Measurements from ENCODE around the gene COL4A3.

COL4A3 gene

GRCh38 chr2:227341553-227341952 lies 177.1 kb downstream of the COL4A3 start:
- no peaks in the 10 kb centered on the region for H3K27me3 ChIP-seq (replicated peaks)
- H3K36me3 ChIP-seq (replicated peaks): no peaks in the 10 kb centered on the region
- no peak overlapping the region for H3K4me3 ChIP-seq (ENCODE audit: low read depth, low read length)
- no peak for TF ChIP-seq CTCF (IDR thresholded peaks at IDR 0.05; ENCODE audit: low read depth, low read length, missing control alignments)
- H3K27ac ChIP-seq: no peak overlapping the region
- in situ Hi-C loops (cut with HindIII; ENCODE audit: low pct_ligation_motif_present, low sequenced_read_pairs): no loop called here
- no peak for DNase-seq

GRCh38 chr2:227344231-227344630 lies 179.8 kb downstream of the COL4A3 start:
- Histone ChIP-seq H3K27ac (no peak overlapping the region), H3K27me3 (replicated peaks) (no peaks in the 10 kb centered on the region), H3K4me3 (ENCODE audit: low read depth, low read length) (no peak overlapping the region), H3K36me3 (replicated peaks) (no peaks in the 10 kb centered on the region)
- TF ChIP-seq CTCF (IDR thresholded peaks at IDR 0.05; ENCODE audit: low read depth, low read length, missing control alignments): no peak
- in situ Hi-C loops (cut with HindIII; ENCODE audit: low pct_ligation_motif_present, low sequenced_read_pairs): no loop called here
- no peak for DNase-seq

- H3K27ac ChIP-seq: no peak overlapping the region
- H3K36me3 ChIP-seq (replicated peaks): no peaks in the 10 kb centered on the region
- in situ Hi-C loops (cut with HindIII; ENCODE audit: low pct_ligation_motif_present, low sequenced_read_pairs): no loop called here
Measured at GRCh38 chr2:227347117-227347516, 182.7 kb downstream of the COL4A3 start.

GRCh38 chr2:227348324-227348723 lies 183.9 kb downstream of the COL4A3 start:
- in situ Hi-C loops (cut with HindIII; ENCODE audit: low pct_ligation_motif_present, low sequenced_read_pairs): no loop called here
- H3K27ac ChIP-seq: no peak overlapping the region
- no peaks in the 10 kb centered on the region for H3K27me3 ChIP-seq (replicated peaks)
- H3K4me3 ChIP-seq (ENCODE audit: low read depth, low read length): no peak overlapping the region
- no peak for DNase-seq
- no peaks in the 10 kb centered on the region for H3K36me3 ChIP-seq (replicated peaks)
- no peak for TF ChIP-seq CTCF (IDR thresholded peaks at IDR 0.05; ENCODE audit: low read depth, low read length, missing control alignments)

More at GRCh38 chr2:227347117-227347516, 182.7 kb downstream of the COL4A3 start:
- Histone ChIP-seq H3K4me3 (ENCODE audit: low read depth, low read length) (no peak overlapping the region), H3K27me3 (replicated peaks) (no peaks in the 10 kb centered on the region)
- TF ChIP-seq CTCF (IDR thresholded peaks at IDR 0.05; ENCODE audit: low read depth, low read length, missing control alignments): no peak
- no peak for DNase-seq

- Histone ChIP-seq H3K27ac (no peak overlapping the region), H3K36me3 (replicated peaks) (no peaks in the 10 kb centered on the region), H3K27me3 (replicated peaks) (no peaks in the 10 kb centered on the region), H3K4me3 (ENCODE audit: low read depth, low read length) (no peak overlapping the region)
- no peak for DNase-seq
- no peak for TF ChIP-seq CTCF (IDR thresholded peaks at IDR 0.05; ENCODE audit: low read depth, low read length, missing control alignments)
- in situ Hi-C loops (cut with HindIII; ENCODE audit: low pct_ligation_motif_present, low sequenced_read_pairs): no loop called here
Measured at GRCh38 chr2:227349989-227350612, 185.7 kb downstream of the COL4A3 start.

GRCh38 chr2:227351639-227352038 lies 187.2 kb downstream of the COL4A3 start:
- in situ Hi-C loops (cut with HindIII; ENCODE audit: low pct_ligation_motif_present, low sequenced_read_pairs): no loop called here
- Histone ChIP-seq H3K4me3 (ENCODE audit: low read depth, low read length) (no peak overlapping the region), H3K27me3 (replicated peaks) (no peaks in the 10 kb centered on the region), H3K27ac (no peak overlapping the region), H3K36me3 (replicated peaks) (no peaks in the 10 kb centered on the region)
- no peak for DNase-seq
- TF ChIP-seq CTCF (IDR thresholded peaks at IDR 0.05; ENCODE audit: low read depth, low read length, missing control alignments): no peak

Data from brain microvascular endothelial cell (primary cell).